GM12878 (cell line): ENCODE results near the gene MAP4K2. TPM values are rescaled to one million over a fixed set of nuclear protein-coding genes. Genes with fewer than 3 reads are reported as not detected.

Experiments used
- BHLHE40 ChIP-seq, 2 experiments: fragments of 450-650 bp in 1 of 2; IDR thresholded peaks; 2 replicates each; pipeline ENCODE4 v1.6.1; 2011 to 2017; ENCODE audit warnings: low read depth in 2 of 2, borderline replicate concordance in 1 of 2, improper control_type of control experiment in 1 of 2, low read length in 1 of 2, mild to moderate bottlenecking in 1 of 2
- EED ChIP-seq: sonication (generic); IDR thresholded peaks from 2 replicates; pipeline ENCODE4 v1.6.1; 2016; ENCODE audit warnings: antibody characterized with exemption, low read depth
- ETV6 ChIP-seq, 2 experiments: fragments of 450-650 bp in 1 of 2; IDR thresholded peaks in 1 of 2; conservative IDR thresholded peaks in 1 of 2; 2 replicates each; pipeline ENCODE4 v1.6.1; 2014; ENCODE audit warnings: antibody characterized with exemption in 1 of 2, borderline replicate concordance in 1 of 2, low read depth in 1 of 2, mild to moderate bottlenecking in 1 of 2, moderate library complexity in 1 of 2
- MEF2A ChIP-seq: IDR thresholded peaks from 2 replicates; pipeline ENCODE4 v1.6.1; 2011; ENCODE audit warnings: low read depth, mild to moderate bottlenecking, low read length, moderate library complexity; ENCODE audit not compliant: insufficient read depth
- MEF2B ChIP-seq: fragments of 450-650 bp; IDR thresholded peaks from 2 replicates; pipeline ENCODE4 v1.6.1; 2018; ENCODE audit warnings: mild to moderate bottlenecking, moderate library complexity; ENCODE audit not compliant: partially characterized antibody, poor library complexity, severe bottlenecking
- NR2F1 ChIP-seq: fragments of 450-650 bp; conservative IDR thresholded peaks from 2 replicates; pipeline ENCODE4 v1.6.1; 2017; ENCODE audit warnings: mild to moderate bottlenecking
- PAX5 ChIP-seq: IDR thresholded peaks from 2 replicates; pipeline ENCODE4 v1.6.1; 2011; ENCODE audit warnings: low read depth, low read length, borderline replicate concordance
- POLR2AphosphoS5 ChIP-seq: IDR thresholded peaks from 2 replicates; pipeline ENCODE4 v1.6.1; 2011; ENCODE audit warnings: mild to moderate bottlenecking, low read length, inconsistent platforms
- RELB ChIP-seq: fragments of 450-650 bp; IDR thresholded peaks from 2 replicates; pipeline ENCODE4 v1.6.1; 2017; ENCODE audit warnings: low read depth, mild to moderate bottlenecking, moderate library complexity
- REST ChIP-seq: IDR thresholded peaks from 2 replicates; pipeline ENCODE4 v1.6.1; 2012; ENCODE audit warnings: mild to moderate bottlenecking, low read depth, low read length
- polyA plus RNA-seq, 11 experiments: library from polyadenylated mRNA; depleted of rRNA in 4 of 11; unstranded in 6 of 11; stranded (reverse) in 5 of 11; fragments of >200 nt; fragmentation: Nextera tagmentation in 4 of 11; fragmentation: Illumina TruSeq in 1 of 11; extraction: Ambion mirVana in 4 of 11; extraction: Trizol in 1 of 11; gene quantifications; 1 replicate in 1 of 11; 2 replicates in 10 of 11; pipeline versions ENCODE4 v1.2.1 to v1.2.3, GENCODE V29; 2011 to 2016; ENCODE audit warnings: inconsistent platforms in 2 of 11, missing spikeins in 2 of 11, low read depth in 1 of 11
- total RNA-seq, 4 experiments: library from RNA; depleted of rRNA in 3 of 4; stranded (reverse); fragments of >200 nt in 3 of 4; fragmentation: Illumina TruSeq in 1 of 4; extraction: Trizol in 1 of 4; gene quantifications; 2 replicates each; pipeline versions ENCODE4 v1.2.1 to v1.2.3, GENCODE V29; 2013 to 2021

MAP4K2 gene
- total and polyA plus RNA-seq, 10 of the 15 experiments (the other 5 are each of a cell fraction or from before 2014, with no cell fraction given), result 0.98 to 78.1 (median 48.9) TPM

GRCh38 chr11:64799623-64800302 is 3.3 kb downstream of the MAP4K2 start (continued):
- TF ChIP-seq RELB (0 out of 2 replicates have a peak, but pooled peaks have one; percentile 34), POLR2AphosphoS5 (0 out of 2 replicates have a peak, but pooled peaks have one; percentile 20), NR2F1 (0 out of 2 replicates have a peak, but pooled peaks have one; percentile 18), MEF2B (peak; percentile 66), EED (peak; percentile 25; the same call in 1 of the 2 replicates), REST (no peak), PAX5 (0 out of 2 replicates have a peak, but pooled peaks have one; percentile 9), BHLHE40 (IDR thresholded peaks at IDR 0.05; ENCODE audit: borderline replicate concordance in 1 of 2, low read depth in 2 of 2, low read length in 1 of 2) (peak; percentile 72 to 77; a peak in 3 of 4 replicates), ETV6 (conservative IDR thresholded peaks at IDR 0.05 in 1 of 2, IDR thresholded peaks at IDR 0.05 in 1 of 2; ENCODE audit: borderline replicate concordance in 1 of 2, low read depth in 1 of 2) (no peak), MEF2A (no peak)
